HEK293 (cell line): ENCODE measurements around the gene CTBP2.

Experiments
- CTCF ChIA-PET: fragments of 350-600 bp; formaldehyde crosslinking; extraction: SDS; loops from one replicate; lab custom pipeline; 2021; ENCODE audit warnings: antibody characterized with exemption; lab: Yijun Ruan, JAX
- POLR2A ChIA-PET: fragments of 300-600 bp; formaldehyde crosslinking; extraction: SDS; loops from one replicate; lab custom pipeline; 2020; ENCODE audit warnings: antibody characterized with exemption, inconsistent platforms; lab: Yijun Ruan, JAX
- H3K27ac ChIP-seq: fragments of 200-500 bp; sonication (Bioruptor generic); 2 replicates; pipeline ENCODE4 v1.5.1; 2014; ENCODE audit warnings: low read depth, low read length, control low read depth, inconsistent platforms; ENCODE audit errors: extremely low read depth
- H3K36me3 ChIP-seq, 2 experiments: fragments of 200-500 bp in 1 of 2; sonication (Bioruptor generic) in 1 of 2; 1 replicate in 1 of 2; 2 replicates in 1 of 2; pipeline ENCODE4 v1.5.1; 2014 to 2017; ENCODE audit warnings: inconsistent platforms in 2 of 2, low read length in 2 of 2; ENCODE audit not compliant: control insufficient read depth in 2 of 2, insufficient read depth in 1 of 2
- H3K4me1 ChIP-seq: fragments of 200-500 bp; sonication (Bioruptor generic); 2 replicates; pipeline ENCODE4 v1.5.1; 2014; ENCODE audit warnings: mild to moderate bottlenecking, low read length, inconsistent platforms; ENCODE audit not compliant: control insufficient read depth, insufficient read depth
- H3K4me3 ChIP-seq: 2 replicates; pipeline ENCODE4 v1.5.1; 2011; ENCODE audit warnings: low read depth, mild to moderate bottlenecking, control low read depth, low read length, moderate library complexity
- H3K9me3 ChIP-seq: fragments of 200-500 bp; sonication (Bioruptor generic); 2 replicates; pipeline ENCODE4 v1.5.1; 2014; ENCODE audit warnings: low read depth, low read length, inconsistent platforms; ENCODE audit not compliant: control insufficient read depth, insufficient read depth
- KLF16 ChIP-seq: fragments of 450-650 bp; formaldehyde crosslinking; IDR thresholded peaks from 2 replicates; pipeline ENCODE4 v1.5.1; 2017; ENCODE audit warnings: missing biosample characterization, missing genetic modification characterization
- PATZ1 ChIP-seq: fragments of 450-650 bp; formaldehyde crosslinking; IDR thresholded peaks from 2 replicates; pipeline ENCODE4 v1.5.1; 2016; ENCODE audit warnings: missing biosample characterization, missing genetic modification characterization
- REST ChIP-seq: fragments of 450-650 bp; formaldehyde crosslinking; IDR thresholded peaks from 2 replicates; pipeline ENCODE4 v1.5.1; 2016; ENCODE audit warnings: missing biosample characterization, missing genetic modification characterization
- ZNF24 ChIP-seq: fragments of 450-650 bp; formaldehyde crosslinking; IDR thresholded peaks from 2 replicates; pipeline ENCODE4 v1.5.1; 2016; ENCODE audit warnings: missing biosample characterization, missing genetic modification characterization
- ZNF529 ChIP-seq: fragments of 450-650 bp; formaldehyde crosslinking; IDR thresholded peaks from 2 replicates; pipeline ENCODE4 v1.5.1; 2017; ENCODE audit warnings: missing genetic modification characterization, missing biosample characterization; ENCODE audit not compliant: insufficient replicate concordance
- ZNF664 ChIP-seq: fragments of 450-650 bp; formaldehyde crosslinking; IDR thresholded peaks from 2 replicates; pipeline ENCODE4 v1.5.1; 2016; ENCODE audit warnings: missing biosample characterization, missing genetic modification characterization
- ZNF76 ChIP-seq: fragments of 450-650 bp; formaldehyde crosslinking; IDR thresholded peaks from 2 replicates; pipeline ENCODE4; 2016; ENCODE audit warnings: low read depth, missing biosample characterization, missing genetic modification characterization, borderline replicate concordance
- ZNF777 ChIP-seq: fragments of 450-650 bp; formaldehyde crosslinking; IDR thresholded peaks from 2 replicates; pipeline ENCODE4 v1.5.1; 2017; ENCODE audit warnings: missing biosample characterization, missing genetic modification characterization, borderline replicate concordance
- ZSCAN16 ChIP-seq: fragments of 450-650 bp; formaldehyde crosslinking; IDR thresholded peaks from 2 replicates; pipeline ENCODE4 v1.5.1; 2016; ENCODE audit warnings: missing biosample characterization, missing genetic modification characterization
- TF ChIP-seq, protein P1 (sequence below): fragments of 450-650 bp; formaldehyde crosslinking; IDR thresholded peaks from 2 replicates; pipeline ENCODE4 v1.5.1; 2016; ENCODE audit warnings: missing biosample characterization, missing genetic modification characterization

Gene CTBP2

DNA sequence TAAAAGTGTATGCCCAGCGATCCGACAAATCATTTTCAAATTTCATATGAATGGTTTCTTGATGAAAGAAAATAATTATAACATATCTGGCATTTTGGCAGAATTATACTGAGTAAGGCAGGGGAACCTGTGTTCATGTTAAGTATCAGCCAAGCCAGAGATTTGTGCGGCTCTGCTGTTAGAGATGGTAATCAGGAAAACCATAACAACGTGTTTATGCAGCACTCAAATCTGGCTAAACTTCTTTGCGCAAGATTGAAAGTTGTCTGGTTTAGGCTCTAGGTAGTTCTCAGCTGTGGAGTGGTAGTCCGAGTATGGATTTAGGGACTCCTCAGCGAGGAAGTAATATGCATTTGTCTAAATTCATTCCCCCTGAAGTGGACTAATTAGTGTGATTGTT is 8.9 kb upstream of the CTBP2 start (continued):
- no peak for TF ChIP-seq PATZ1 (tag by site-specific recombination)
- TF ChIP-seq ZNF76, result no peak
- TF ChIP-seq, protein P1, sequence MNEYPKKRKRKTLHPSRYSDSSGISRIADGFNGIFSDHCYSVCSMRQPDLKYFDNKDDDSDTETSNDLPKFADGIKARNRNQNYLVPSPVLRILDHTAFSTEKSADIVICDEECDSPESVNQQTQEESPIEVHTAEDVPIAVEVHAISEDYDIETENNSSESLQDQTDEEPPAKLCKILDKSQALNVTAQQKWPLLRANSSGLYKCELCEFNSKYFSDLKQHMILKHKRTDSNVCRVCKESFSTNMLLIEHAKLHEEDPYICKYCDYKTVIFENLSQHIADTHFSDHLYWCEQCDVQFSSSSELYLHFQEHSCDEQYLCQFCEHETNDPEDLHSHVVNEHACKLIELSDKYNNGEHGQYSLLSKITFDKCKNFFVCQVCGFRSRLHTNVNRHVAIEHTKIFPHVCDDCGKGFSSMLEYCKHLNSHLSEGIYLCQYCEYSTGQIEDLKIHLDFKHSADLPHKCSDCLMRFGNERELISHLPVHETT (tag by site-specific recombination), result no peak
- TF ChIP-seq, all 188 proteins: peak for 0

DNA sequence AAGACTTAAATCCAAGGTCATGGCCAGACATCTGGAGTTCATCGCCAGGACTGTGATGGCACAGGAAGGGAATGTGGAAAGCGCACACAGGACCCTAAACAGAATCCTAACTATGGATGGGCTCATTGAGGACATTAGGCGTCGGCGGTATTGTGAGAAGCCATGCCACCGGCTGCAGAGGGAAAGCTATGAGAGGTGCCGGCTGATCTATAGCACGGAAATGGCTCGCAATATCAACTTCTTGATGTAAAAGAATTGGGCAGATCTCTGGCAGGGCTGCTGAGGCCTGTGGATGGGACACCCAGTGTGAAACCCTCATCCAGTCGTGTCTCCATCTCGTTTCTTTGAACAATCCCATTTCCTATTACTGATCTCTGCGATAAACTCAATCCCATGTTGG is 6.3 kb upstream of the CTBP2 start:
- POLR2A ChIA-PET, result no interaction called here
- Histone ChIP-seq H3K9me3 (no peaks in the 10 kb centered on the region), H3K4me3 (no peak overlapping the region), H3K4me1 (no peaks in the 10 kb centered on the region; the same call in 1 of the 2 replicates), H3K27ac (no peak overlapping the region), H3K36me3 (no peaks in the 10 kb centered on the region)
- TF ChIP-seq ZSCAN16 (no peak), ZNF777 (tag by site-specific recombination) (no peak), ZNF24 (no peak), ZNF529 (tag by site-specific recombination) (no peak), KLF16 (tag by site-specific recombination) (no peak)
- CTCF ChIA-PET, result interaction anchor here (0.7 kb wide), 2 partner anchors 11 to 105 kb away, joined by 3 to 5 read pairs; no protein-coding TSS in a partner anchor

GRCh38 chr10:125165584-125166573 is 5.5 kb upstream of the CTBP2 start:
- POLR2A ChIA-PET, result no interaction called here
- CTCF ChIA-PET, result interaction anchor here (0.7 kb wide), 1 partner anchor 12 kb away, joined by 5 read pairs; no protein-coding TSS in a partner anchor

More at GRCh38 chr10:125165584-125166573, 5.5 kb upstream of the CTBP2 start:
- Histone ChIP-seq H3K36me3 (no peaks in the 10 kb centered on the region), H3K4me1 (no peaks in the 10 kb centered on the region; the same call in 1 of the 2 replicates), H3K4me3 (no peak overlapping the region), H3K9me3 (no peaks in the 10 kb centered on the region), H3K27ac (no peak overlapping the region)
- TF ChIP-seq ZNF664 (tag by site-specific recombination), result peak; percentile 70; the same call in 1 of the 2 replicates
- no peak for TF ChIP-seq REST (tag by site-specific recombination)
